ENCODE data around the gene RNU6-7. TPM values are rescaled to one million over a fixed set of nuclear protein-coding genes. Genes with fewer than 3 reads are reported as not detected.
A peak's percentile ranks its signal among the peaks of the same experiment; 100 is the strongest.

Gene RNU6-7
- total RNA-seq, 1 donor from 2014 or later = not detected

DNA sequence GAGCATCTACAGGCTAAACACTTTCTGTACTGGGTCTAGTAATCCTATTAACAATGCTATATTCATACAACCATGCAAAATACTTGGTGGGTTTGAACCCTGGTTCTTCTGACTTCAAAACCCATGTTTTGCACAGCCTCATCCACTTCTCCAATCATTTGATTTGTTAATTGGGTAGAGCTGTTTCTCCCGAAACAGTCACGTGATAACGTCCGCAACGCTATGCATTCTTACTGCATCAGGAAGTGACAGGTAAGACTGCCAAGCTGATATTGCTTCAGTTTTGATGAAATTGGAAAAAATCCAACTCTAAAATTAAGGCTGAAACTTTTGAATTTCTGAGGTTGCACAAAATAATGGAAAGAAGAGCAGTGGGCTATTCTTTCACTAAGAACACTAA is 30.4 kb upstream of the RNU6-7 start:
- H3K4me3 ChIP-seq = no peak overlapping the region
- no peaks in the 10 kb centered on the region for H3K9me3 ChIP-seq
- no peak overlapping the region for H3K27ac ChIP-seq
- intact Hi-C loops (cut with DNase I) = no loop called here
- DNase-seq (no peak), ATAC-seq (no peak)
- H3K4me1 ChIP-seq = no peaks in the 10 kb centered on the region
- H3K27me3 ChIP-seq (ENCODE audit: low read depth) = no peaks in the 10 kb centered on the region
- TF ChIP-seq, protein P1, sequence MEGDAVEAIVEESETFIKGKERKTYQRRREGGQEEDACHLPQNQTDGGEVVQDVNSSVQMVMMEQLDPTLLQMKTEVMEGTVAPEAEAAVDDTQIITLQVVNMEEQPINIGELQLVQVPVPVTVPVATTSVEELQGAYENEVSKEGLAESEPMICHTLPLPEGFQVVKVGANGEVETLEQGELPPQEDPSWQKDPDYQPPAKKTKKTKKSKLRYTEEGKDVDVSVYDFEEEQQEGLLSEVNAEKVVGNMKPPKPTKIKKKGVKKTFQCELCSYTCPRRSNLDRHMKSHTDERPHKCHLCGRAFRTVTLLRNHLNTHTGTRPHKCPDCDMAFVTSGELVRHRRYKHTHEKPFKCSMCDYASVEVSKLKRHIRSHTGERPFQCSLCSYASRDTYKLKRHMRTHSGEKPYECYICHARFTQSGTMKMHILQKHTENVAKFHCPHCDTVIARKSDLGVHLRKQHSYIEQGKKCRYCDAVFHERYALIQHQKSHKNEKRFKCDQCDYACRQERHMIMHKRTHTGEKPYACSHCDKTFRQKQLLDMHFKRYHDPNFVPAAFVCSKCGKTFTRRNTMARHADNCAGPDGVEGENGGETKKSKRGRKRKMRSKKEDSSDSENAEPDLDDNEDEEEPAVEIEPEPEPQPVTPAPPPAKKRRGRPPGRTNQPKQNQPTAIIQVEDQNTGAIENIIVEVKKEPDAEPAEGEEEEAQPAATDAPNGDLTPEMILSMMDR (IDR thresholded peaks at IDR 0.05) = no peak
- no peaks in the 10 kb centered on the region for H3K36me3 ChIP-seq

DNA sequence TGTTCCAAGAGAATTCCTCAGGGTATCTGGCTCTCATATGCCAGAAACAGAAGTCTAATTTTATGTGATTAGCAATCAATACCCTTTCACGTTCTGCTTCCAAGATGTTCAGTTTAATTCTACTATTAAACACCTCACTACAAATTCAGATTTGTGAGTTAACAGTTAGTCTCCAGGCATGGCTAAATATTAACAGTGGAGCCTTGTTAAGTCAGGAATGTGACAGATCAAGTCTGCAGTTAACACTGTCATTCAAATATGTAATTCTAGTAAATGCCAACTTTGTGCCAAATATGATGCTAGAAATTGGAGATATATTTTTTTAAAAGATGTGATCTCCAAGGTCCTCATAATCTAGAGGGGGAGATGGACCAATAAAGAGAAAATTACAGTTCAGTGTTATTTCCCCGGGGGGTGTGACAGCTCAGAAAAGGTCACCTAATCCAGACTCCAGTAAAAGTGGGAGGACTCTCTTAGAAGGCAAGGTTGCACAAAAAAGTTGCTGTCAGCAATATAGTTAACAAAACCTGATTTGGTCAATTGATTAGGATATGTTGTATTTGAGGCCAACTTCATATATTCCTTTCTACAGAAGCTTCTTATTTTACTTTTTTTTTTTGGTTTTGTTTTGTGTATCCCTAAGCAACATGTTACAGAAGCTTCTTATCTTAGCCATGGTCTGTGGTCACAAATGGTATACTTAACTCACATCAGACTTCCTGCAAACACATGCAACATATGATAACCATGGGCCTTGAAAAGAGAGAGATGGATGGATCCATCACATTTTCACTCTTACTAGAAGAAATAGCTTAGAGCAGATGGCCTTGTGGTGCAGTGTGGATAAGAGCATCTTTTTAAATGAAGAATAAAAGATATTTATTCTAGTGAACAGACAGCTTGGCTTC is 18.4 kb upstream of the RNU6-7 start:
- intact Hi-C loops (cut with DNase I) = no loop called here
- DNase-seq = no peak
- ATAC-seq = peak in 1 of 2 donors; percentile 75

GRCh38 chr14:32185097-32185496 is 16.7 kb upstream of the RNU6-7 start:
- no peak for ATAC-seq
- Histone ChIP-seq H3K36me3 (no peaks in the 10 kb centered on the region), H3K27me3 (ENCODE audit: low read depth) (no peaks in the 10 kb centered on the region), H3K9me3 (peaks cover 6% of the 10 kb centered on the region), H3K27ac (no peak overlapping the region), H3K4me3 (no peak overlapping the region), H3K4me1 (no peaks in the 10 kb centered on the region)
- intact Hi-C loops (cut with DNase I) = no loop called here
- no peak for DNase-seq
- TF ChIP-seq, protein P1 (IDR thresholded peaks at IDR 0.05) = no peak

More for the DNA sequence above, 18.4 kb upstream of the RNU6-7 start:
- Histone ChIP-seq H3K4me1 (no peaks in the 10 kb centered on the region), H3K4me3 (no peak overlapping the region), H3K27ac (no peak overlapping the region), H3K36me3 (no peaks in the 10 kb centered on the region), H3K27me3 (ENCODE audit: low read depth) (no peaks in the 10 kb centered on the region), H3K9me3 (peaks cover 6% of the 10 kb centered on the region)
- TF ChIP-seq, protein P1 (IDR thresholded peaks at IDR 0.05) = no peak

GRCh38 chr14:32186248-32186647 is 15.6 kb upstream of the RNU6-7 start:
- H3K4me1 ChIP-seq = no peaks in the 10 kb centered on the region
- no peak overlapping the region for H3K27ac ChIP-seq
- no peaks in the 10 kb centered on the region for H3K36me3 ChIP-seq
- intact Hi-C loops (cut with DNase I) = no loop called here
- peaks cover 6% of the 10 kb centered on the region for H3K9me3 ChIP-seq
- ATAC-seq = no peak
- H3K27me3 ChIP-seq (ENCODE audit: low read depth) = no peaks in the 10 kb centered on the region
- no peak overlapping the region for H3K4me3 ChIP-seq
- TF ChIP-seq, protein P1 (IDR thresholded peaks at IDR 0.05) = no peak
- no peak for DNase-seq

DNA sequence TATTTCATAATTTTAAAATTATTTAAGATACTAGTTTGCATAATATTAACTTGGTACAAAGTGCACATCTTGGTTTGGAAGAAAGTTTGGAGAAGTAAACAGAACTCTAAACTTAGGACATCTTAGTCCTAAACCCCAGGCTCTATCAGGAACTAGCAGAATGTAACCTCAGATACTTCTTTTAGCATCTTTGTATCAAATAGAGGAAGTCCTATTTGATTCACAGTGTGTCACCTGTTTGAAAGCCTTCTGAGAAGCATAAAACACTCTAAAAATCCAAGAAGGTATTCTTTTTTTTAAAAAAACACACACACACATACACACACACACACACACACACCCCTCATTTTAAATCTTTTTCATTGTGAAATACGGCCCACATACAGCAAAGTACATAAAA is 12.0 kb upstream of the RNU6-7 start:
- Histone ChIP-seq H3K27me3 (ENCODE audit: low read depth) (no peaks in the 10 kb centered on the region), H3K4me3 (no peak overlapping the region), H3K36me3 (no peaks in the 10 kb centered on the region), H3K9me3 (peaks cover 6% of the 10 kb centered on the region), H3K4me1 (no peaks in the 10 kb centered on the region), H3K27ac (no peak overlapping the region)
- ATAC-seq (no peak), DNase-seq (no peak)
- intact Hi-C loops (cut with DNase I) = no loop called here
- TF ChIP-seq, protein P1 (IDR thresholded peaks at IDR 0.05) = no peak
